GM12878 (cell line): ENCODE results near the gene TGM6. TPM values are rescaled to one million over a fixed set of nuclear protein-coding genes. Genes with fewer than 3 reads are reported as not detected.
A peak's percentile ranks its signal among the peaks of the same experiment; 100 is the strongest.

Experiments used
- CTCF ChIP-seq, 3 experiments: IDR thresholded peaks in 2 of 3; conservative IDR thresholded peaks in 1 of 3; 2 replicates each; pipeline ENCODE4 v1.5.1; 2011; ENCODE audit warnings: low read depth in 3 of 3, low read length in 3 of 3, mild to moderate bottlenecking in 3 of 3, control low read depth in 2 of 3, moderate library complexity in 2 of 3, inconsistent platforms in 1 of 3, mixed read lengths in 1 of 3; ENCODE audit not compliant: control insufficient read depth in 2 of 3, insufficient read depth in 1 of 3; ENCODE audit errors: extremely low read depth in 1 of 3
- EED ChIP-seq: sonication (generic); IDR thresholded peaks from 2 replicates; pipeline ENCODE4 v1.6.1; 2016; ENCODE audit warnings: antibody characterized with exemption, low read depth
- IRF4 ChIP-seq: IDR thresholded peaks from 2 replicates; pipeline ENCODE4 v1.6.1; 2011; ENCODE audit warnings: low read depth, low read length
- MEF2B ChIP-seq: fragments of 450-650 bp; IDR thresholded peaks from 2 replicates; pipeline ENCODE4 v1.6.1; 2018; ENCODE audit warnings: mild to moderate bottlenecking, moderate library complexity; ENCODE audit not compliant: partially characterized antibody, poor library complexity, severe bottlenecking
- PBX3 ChIP-seq: IDR thresholded peaks from 2 replicates; pipeline ENCODE4 v1.6.1; 2011; ENCODE audit warnings: mild to moderate bottlenecking, low read depth, low read length, moderate library complexity; ENCODE audit not compliant: insufficient replicate concordance
- RAD21 ChIP-seq: IDR thresholded peaks from 2 replicates; pipeline ENCODE4 v1.6.1; 2011; ENCODE audit warnings: mild to moderate bottlenecking, low read depth, low read length, moderate library complexity; ENCODE audit not compliant: insufficient read depth
- SMAD5 ChIP-seq: IDR thresholded peaks from 2 replicates; pipeline ENCODE4 v1.6.1; 2016; ENCODE audit warnings: antibody characterized with exemption, low read depth
- SMC3 ChIP-seq: IDR thresholded peaks from 2 replicates; pipeline ENCODE4 v1.6.1; 2011; ENCODE audit warnings: low read length, improper control_type of control experiment, borderline replicate concordance
- YBX1 ChIP-seq: fragments of 450-650 bp; IDR thresholded peaks from 2 replicates; pipeline ENCODE4 v1.6.1; 2016; ENCODE audit warnings: antibody characterized with exemption
- ZBTB4 ChIP-seq: fragments of 450-650 bp; formaldehyde crosslinking; IDR thresholded peaks from 2 replicates; pipeline ENCODE4 v1.4.0; 2022; ENCODE audit warnings: mild to moderate bottlenecking, moderate library complexity
- polyA plus RNA-seq, 11 experiments: library from polyadenylated mRNA; depleted of rRNA in 4 of 11; unstranded in 6 of 11; stranded (reverse) in 5 of 11; fragments of >200 nt; fragmentation: Nextera tagmentation in 4 of 11; fragmentation: Illumina TruSeq in 1 of 11; extraction: Ambion mirVana in 4 of 11; extraction: Trizol in 1 of 11; gene quantifications; 1 replicate in 1 of 11; 2 replicates in 10 of 11; pipeline versions ENCODE4 v1.2.1 to v1.2.3, GENCODE V29; 2011 to 2016; ENCODE audit warnings: inconsistent platforms in 2 of 11, missing spikeins in 2 of 11, low read depth in 1 of 11
- total RNA-seq, 4 experiments: library from RNA; depleted of rRNA in 3 of 4; stranded (reverse); fragments of >200 nt in 3 of 4; fragmentation: Illumina TruSeq in 1 of 4; extraction: Trizol in 1 of 4; gene quantifications; 2 replicates each; pipeline versions ENCODE4 v1.2.1 to v1.2.3, GENCODE V29; 2013 to 2021
- TF ChIP-seq, protein P1 (sequence below): fragments of 450-650 bp; IDR thresholded peaks from 2 replicates; pipeline ENCODE4 v1.6.1; 2016; ENCODE audit warnings: mild to moderate bottlenecking

Gene TGM6
- total and polyA plus RNA-seq, 10 of the 15 experiments (the other 5 are each of a cell fraction or from before 2014, with no cell fraction given): not detected

DNA sequence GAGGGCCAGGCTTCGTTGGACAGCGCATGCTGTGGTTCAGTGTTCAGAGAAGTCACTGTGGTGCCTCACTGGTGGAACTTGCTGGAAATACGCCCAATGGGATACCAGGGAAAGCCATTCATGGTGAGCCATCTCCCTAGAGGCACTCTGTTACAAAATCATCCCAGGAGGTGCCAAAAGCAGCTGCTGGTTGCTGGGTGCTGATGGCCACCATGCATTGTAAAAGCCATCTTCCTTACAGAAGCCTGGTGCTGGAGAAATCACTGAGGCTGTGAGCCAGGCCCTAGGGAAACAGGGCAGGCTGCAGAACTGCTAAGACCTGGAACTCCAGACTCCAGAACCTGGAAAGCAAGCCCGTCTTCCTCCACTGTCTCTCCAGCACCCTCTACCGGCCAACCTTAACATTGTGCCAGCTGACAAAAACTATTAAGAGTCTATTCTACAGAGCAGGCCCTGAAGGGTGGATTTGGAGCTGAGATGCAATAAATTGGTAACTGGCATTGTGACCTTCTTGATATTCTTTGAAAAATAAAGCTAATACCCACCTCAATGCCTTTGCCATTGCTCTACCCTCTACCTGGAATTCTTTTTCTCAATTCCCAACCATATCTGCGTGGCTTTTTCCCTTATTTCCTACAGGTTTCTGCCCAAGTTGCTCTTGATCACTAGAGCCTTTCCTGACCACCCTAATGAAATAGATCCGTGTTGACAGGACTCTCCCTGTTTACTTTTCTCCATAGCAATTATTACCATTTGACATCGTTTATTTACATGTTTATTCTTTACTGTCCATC, 71.4 kb downstream of the TGM6 start (continued):
- TF ChIP-seq SMC3 (peak; percentile 55; the same call in 1 of the 2 replicates), YBX1 (no peak), EED (no peak), IRF4 (no peak), SMAD5 (no peak), RAD21 (peak; percentile 69), MEF2B (no peak), PBX3 (no peak), CTCF (IDR thresholded peaks at IDR 0.05 in 2 of 3, conservative IDR thresholded peaks at IDR 0.05 in 1 of 3; ENCODE audit: control insufficient read depth in 2 of 3, extremely low read depth in 1 of 3, insufficient read depth in 1 of 3, low read depth in 3 of 3, low read length in 3 of 3) (peak; percentile 76 to 89 (median 87)), ZBTB4 (CRISPR knock-in tag) (no peak)
- TF ChIP-seq, protein P1, sequence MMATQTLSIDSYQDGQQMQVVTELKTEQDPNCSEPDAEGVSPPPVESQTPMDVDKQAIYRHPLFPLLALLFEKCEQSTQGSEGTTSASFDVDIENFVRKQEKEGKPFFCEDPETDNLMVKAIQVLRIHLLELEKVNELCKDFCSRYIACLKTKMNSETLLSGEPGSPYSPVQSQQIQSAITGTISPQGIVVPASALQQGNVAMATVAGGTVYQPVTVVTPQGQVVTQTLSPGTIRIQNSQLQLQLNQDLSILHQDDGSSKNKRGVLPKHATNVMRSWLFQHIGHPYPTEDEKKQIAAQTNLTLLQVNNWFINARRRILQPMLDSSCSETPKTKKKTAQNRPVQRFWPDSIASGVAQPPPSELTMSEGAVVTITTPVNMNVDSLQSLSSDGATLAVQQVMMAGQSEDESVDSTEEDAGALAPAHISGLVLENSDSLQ: no peak
